HG02759 (cell line): ENCODE measurements around the gene C1orf167.

ENCODE experiments used
- ATAC-seq: cut with Tn5 transposase; IDR thresholded peaks from one replicate; pipeline ENCODE4 v1.9.1; 2021; ENCODE audit warnings: mild to moderate bottlenecking, moderate library complexity; ENCODE audit not compliant: unreplicated experiment

Gene C1orf167

GRCh38 chr1:11828511-11828910 lies 66.5 kb downstream of the C1orf167 start:
- ATAC-seq, result no peak

GRCh38 chr1:11831945-11832725 lies 70.1 kb downstream of the C1orf167 start:
- ATAC-seq, result no peak

GRCh38 chr1:11833497-11833896 lies 71.5 kb downstream of the C1orf167 start:
- ATAC-seq, result no peak

GRCh38 chr1:11833900-11834299 lies 71.9 kb downstream of the C1orf167 start:
- no peak for ATAC-seq

GRCh38 chr1:11835441-11836225 lies 73.6 kb downstream of the C1orf167 start:
- ATAC-seq, result no peak

GRCh38 chr1:11836955-11837766 lies 75.2 kb downstream of the C1orf167 start:
- ATAC-seq, result no peak

GRCh38 chr1:11837767-11838348 lies 75.9 kb downstream of the C1orf167 start:
- no peak for ATAC-seq

GRCh38 chr1:11838349-11839272 lies 76.6 kb downstream of the C1orf167 start:
- ATAC-seq, result no peak
